ENCODE measurements around the gene SLC9A5. TPM values are rescaled to one million over a fixed set of nuclear protein-coding genes. Genes with fewer than 3 reads are reported as not detected.
A peak's percentile ranks its signal among the peaks of the same experiment; 100 is the strongest.

Gene SLC9A5
- total and polyA plus RNA-seq, 9 donors: 0.36 to 3.1 (median 1.2) TPM

- WGBS, 3 donors: 3 to 5% (median 3%) methylated on average over 7 of the region's 7 CpGs
- peaks cover 12% of the 10 kb centered on the region for H3K4me1 ChIP-seq (ENCODE audit: insufficient read depth)
Measured at GRCh38 chr16:67248073-67248400, 742 bp upstream of the SLC9A5 start.

GRCh38 chr16:67249178-67250044 lies 632 bp downstream of the SLC9A5 start:
- 13 to 18% (median 14%) methylated on average over 22 of the region's 22 CpGs for WGBS, 3 donors
- Histone ChIP-seq H3K27ac (no peak overlapping the region), H3K27me3 (no peaks in the 10 kb centered on the region), H3K4me3 (peak overlapping the region; percentile 34), H3K36me3 (no peaks in the 10 kb centered on the region), H3K4me1 (ENCODE audit: insufficient read depth) (peaks cover 12% of the 10 kb centered on the region), H3K9me3 (no peaks in the 10 kb centered on the region)
- no peak for TF ChIP-seq EP300 (IDR thresholded peaks at IDR 0.05)
- TF ChIP-seq CTCF (IDR thresholded peaks at IDR 0.05): no peak
- no peak for TF ChIP-seq POLR2A (IDR thresholded peaks at IDR 0.05)
- intact Hi-C loops (cut with DNase I): loop anchor here in 1 of 4 donors (10.0 kb wide), 1 partner anchor 165 kb away; the partner anchor contains the start of gene ZDHHC1
- peak in 2 of 5 donors; percentile 7 to 58 for DNase-seq

More at GRCh38 chr16:67248073-67248400, 742 bp upstream of the SLC9A5 start:
- Histone ChIP-seq H3K36me3 (no peaks in the 10 kb centered on the region), H3K4me3 (peak overlapping the region; percentile 34), H3K27ac (no peak overlapping the region), H3K27me3 (no peaks in the 10 kb centered on the region), H3K9me3 (no peaks in the 10 kb centered on the region)
- intact Hi-C loops (cut with DNase I): no loop called here
- TF ChIP-seq EP300 (IDR thresholded peaks at IDR 0.05) (no peak), POLR2A (IDR thresholded peaks at IDR 0.05) (no peak), CTCF (IDR thresholded peaks at IDR 0.05) (no peak)
- no peak for DNase-seq

- intact Hi-C loops (cut with DNase I): loop anchor here in 1 of 4 donors (10.0 kb wide), 1 partner anchor 165 kb away; the partner anchor contains the start of gene ZDHHC1
- H3K9me3 ChIP-seq: no peaks in the 10 kb centered on the region
- TF ChIP-seq POLR2A (IDR thresholded peaks at IDR 0.05) (no peak), CTCF (IDR thresholded peaks at IDR 0.05) (no peak)
- no peak overlapping the region for H3K4me3 ChIP-seq
- peaks cover 10% of the 10 kb centered on the region for H3K4me1 ChIP-seq (ENCODE audit: insufficient read depth)
- 73 to 78% (median 78%) methylated on average over 4 of the region's 4 CpGs for WGBS, 3 donors
- no peaks in the 10 kb centered on the region for H3K27me3 ChIP-seq
- H3K27ac ChIP-seq: no peak overlapping the region
- DNase-seq: peak in 1 of 5 donors; percentile 8
- H3K36me3 ChIP-seq: no peaks in the 10 kb centered on the region
Measured at GRCh38 chr16:67250045-67250327, 1.2 kb downstream of the SLC9A5 start.

- peaks cover 3% of the 10 kb centered on the region for H3K4me1 ChIP-seq (ENCODE audit: insufficient read depth)
- no peaks in the 10 kb centered on the region for H3K27me3 ChIP-seq
- H3K9me3 ChIP-seq: no peaks in the 10 kb centered on the region
- H3K4me3 ChIP-seq: no peak overlapping the region
- 91 to 95% (median 91%) methylated on average over 4 of the region's 4 CpGs for WGBS, 3 donors
- TF ChIP-seq CTCF (IDR thresholded peaks at IDR 0.05) (no peak), EP300 (IDR thresholded peaks at IDR 0.05) (no peak), POLR2A (IDR thresholded peaks at IDR 0.05) (no peak)
- H3K27ac ChIP-seq: no peak overlapping the region
- peak in 1 of 5 donors; percentile 11 for DNase-seq
- no peaks in the 10 kb centered on the region for H3K36me3 ChIP-seq
- intact Hi-C loops (cut with DNase I): loop anchor here in 1 of 4 donors (10.0 kb wide), 1 partner anchor 162 kb away; the partner anchor contains the start of gene ZDHHC1
Measured at GRCh38 chr16:67252609-67253497, 4.1 kb downstream of the SLC9A5 start.

All from ovary (tissue), 9 donors.